HFF-Myc (cell line): ENCODE results near the gene MAP3K7.

Experiments used
- DNase-seq: peaks from one replicate; pipeline ENCODE4 v3.0.0-alpha.2; 2011; ENCODE audit warnings: low read depth; ENCODE audit errors: extremely low read depth
- H3K4me3 ChIP-seq: replicated peaks from 2 replicates; pipeline ENCODE4 v1.5.1; 2011; ENCODE audit warnings: low read depth, mild to moderate bottlenecking, control low read depth, low read length
- CTCF ChIP-seq: IDR thresholded peaks from 2 replicates; pipeline ENCODE4 v1.5.1; 2012; ENCODE audit warnings: mild to moderate bottlenecking, low read depth, low read length, control low read depth; ENCODE audit errors: missing control alignments

The MAP3K7 gene

GRCh38 chr6:90610751-90611542, 24.1 kb upstream of the MAP3K7 start:
- no peak for TF ChIP-seq CTCF
- no peak for DNase-seq
- peak overlapping the region; percentile 24 for H3K4me3 ChIP-seq

GRCh38 chr6:90610301-90610750, 23.5 kb upstream of the MAP3K7 start:
- no peak for TF ChIP-seq CTCF
- H3K4me3 ChIP-seq: peak overlapping the region; percentile 24
- no peak for DNase-seq

- no peak for DNase-seq
- no peak for TF ChIP-seq CTCF
- no peak overlapping the region for H3K4me3 ChIP-seq
These were observed 19.0 kb upstream of the MAP3K7 start for GRCh38 chr6:90605749-90606340.

GRCh38 chr6:90604546-90604945, 17.7 kb upstream of the MAP3K7 start:
- no peak for DNase-seq
- H3K4me3 ChIP-seq: no peak overlapping the region
- no peak for TF ChIP-seq CTCF

GRCh38 chr6:90599151-90599550, 12.3 kb upstream of the MAP3K7 start:
- TF ChIP-seq CTCF: no peak
- DNase-seq: no peak
- no peak overlapping the region for H3K4me3 ChIP-seq

- no peak overlapping the region for H3K4me3 ChIP-seq
- DNase-seq: no peak
- no peak for TF ChIP-seq CTCF
These were observed 11.5 kb upstream of the MAP3K7 start for GRCh38 chr6:90598192-90598951.
